ENCODE measurements around the gene ADTRP.
A peak's percentile ranks its signal among the peaks of the same experiment; 100 is the strongest.

Gene ADTRP

GRCh38 chr6:11718031-11718430 is 60.6 kb downstream of the ADTRP start:
- H3K4me3 ChIP-seq (ENCODE audit: low read depth in 1 of 2, low read length in 2 of 2), result no peak overlapping the region
- no peaks in the 10 kb centered on the region for H3K9me3 ChIP-seq (ENCODE audit: control insufficient read depth in 1 of 2, low read length in 2 of 2)
- no peaks in the 10 kb centered on the region for H3K27me3 ChIP-seq (ENCODE audit: low read depth, low read length)
- no peak overlapping the region for H3K27ac ChIP-seq (ENCODE audit: low read length)
- H3K4me1 ChIP-seq (ENCODE audit: control insufficient read depth in 1 of 2, insufficient read depth in 2 of 2, low read length in 2 of 2), result no peaks in the 10 kb centered on the region
- H3K36me3 ChIP-seq (ENCODE audit: control insufficient read depth in 1 of 2, insufficient read depth in 2 of 2, low read length in 2 of 2), result no peaks in the 10 kb centered on the region

- no peaks in the 10 kb centered on the region for H3K36me3 ChIP-seq (ENCODE audit: control insufficient read depth in 1 of 2, insufficient read depth in 2 of 2, low read length in 2 of 2)
- H3K9me3 ChIP-seq (ENCODE audit: control insufficient read depth in 1 of 2, low read length in 2 of 2), result no peaks in the 10 kb centered on the region
- no peak overlapping the region for H3K4me3 ChIP-seq (ENCODE audit: low read depth in 1 of 2, low read length in 2 of 2)
- H3K4me1 ChIP-seq (ENCODE audit: control insufficient read depth in 1 of 2, insufficient read depth in 2 of 2, low read length in 2 of 2), result peaks cover 4 to 12% of the 10 kb centered on the region in 2 donors
- no peak overlapping the region for H3K27ac ChIP-seq (ENCODE audit: low read length)
- no peaks in the 10 kb centered on the region for H3K27me3 ChIP-seq (ENCODE audit: low read depth, low read length)
These were observed 63.8 kb downstream of the ADTRP start for GRCh38 chr6:11714798-11715285.

- no peak overlapping the region for H3K4me3 ChIP-seq (ENCODE audit: low read depth in 1 of 2, low read length in 2 of 2)
- no peaks in the 10 kb centered on the region for H3K36me3 ChIP-seq (ENCODE audit: control insufficient read depth in 1 of 2, insufficient read depth in 2 of 2, low read length in 2 of 2)
- peaks cover 4 to 12% of the 10 kb centered on the region in 2 donors for H3K4me1 ChIP-seq (ENCODE audit: control insufficient read depth in 1 of 2, insufficient read depth in 2 of 2, low read length in 2 of 2)
- no peak overlapping the region for H3K27ac ChIP-seq (ENCODE audit: low read length)
- no peaks in the 10 kb centered on the region for H3K9me3 ChIP-seq (ENCODE audit: control insufficient read depth in 1 of 2, low read length in 2 of 2)
- no peaks in the 10 kb centered on the region for H3K27me3 ChIP-seq (ENCODE audit: low read depth, low read length)
These were observed 64.3 kb downstream of the ADTRP start for GRCh38 chr6:11714116-11714797.

GRCh38 chr6:11712760-11713159 is 65.8 kb downstream of the ADTRP start:
- no peak overlapping the region for H3K4me3 ChIP-seq (ENCODE audit: low read depth in 1 of 2, low read length in 2 of 2)
- no peaks in the 10 kb centered on the region for H3K9me3 ChIP-seq (ENCODE audit: control insufficient read depth in 1 of 2, low read length in 2 of 2)
- H3K4me1 ChIP-seq (ENCODE audit: control insufficient read depth in 1 of 2, insufficient read depth in 2 of 2, low read length in 2 of 2), result peaks cover 4 to 12% of the 10 kb centered on the region in 2 donors
- no peaks in the 10 kb centered on the region for H3K36me3 ChIP-seq (ENCODE audit: control insufficient read depth in 1 of 2, insufficient read depth in 2 of 2, low read length in 2 of 2)
- H3K27me3 ChIP-seq (ENCODE audit: low read depth, low read length), result no peaks in the 10 kb centered on the region
- peak overlapping the region; percentile 6 for H3K27ac ChIP-seq (ENCODE audit: low read length)

- Histone ChIP-seq H3K27me3 (ENCODE audit: low read depth, low read length) (no peaks in the 10 kb centered on the region), H3K9me3 (ENCODE audit: control insufficient read depth in 1 of 2, low read length in 2 of 2) (no peaks in the 10 kb centered on the region), H3K36me3 (ENCODE audit: control insufficient read depth in 1 of 2, insufficient read depth in 2 of 2, low read length in 2 of 2) (no peaks in the 10 kb centered on the region), H3K4me1 (ENCODE audit: control insufficient read depth in 1 of 2, insufficient read depth in 2 of 2, low read length in 2 of 2) (peaks cover 4 to 12% of the 10 kb centered on the region in 2 donors), H3K27ac (ENCODE audit: low read length) (no peak overlapping the region), H3K4me3 (ENCODE audit: low read depth in 1 of 2, low read length in 2 of 2) (no peak overlapping the region)
These were observed 66.5 kb downstream of the ADTRP start for GRCh38 chr6:11711984-11712711.

GRCh38 chr6:11711003-11711983 is 67.3 kb downstream of the ADTRP start:
- Histone ChIP-seq H3K4me3 (ENCODE audit: low read depth in 1 of 2, low read length in 2 of 2) (peak overlapping the region in 1 of 2 donors; percentile 7), H3K9me3 (ENCODE audit: control insufficient read depth in 1 of 2, low read length in 2 of 2) (no peaks in the 10 kb centered on the region), H3K36me3 (ENCODE audit: control insufficient read depth in 1 of 2, insufficient read depth in 2 of 2, low read length in 2 of 2) (no peaks in the 10 kb centered on the region), H3K27ac (ENCODE audit: low read length) (peak overlapping the region; percentile 31), H3K27me3 (ENCODE audit: low read depth, low read length) (no peaks in the 10 kb centered on the region), H3K4me1 (ENCODE audit: control insufficient read depth in 1 of 2, insufficient read depth in 2 of 2, low read length in 2 of 2) (peaks cover 4 to 12% of the 10 kb centered on the region in 2 donors)

- H3K9me3 ChIP-seq (ENCODE audit: control insufficient read depth in 1 of 2, low read length in 2 of 2), result no peaks in the 10 kb centered on the region
- no peak overlapping the region for H3K4me3 ChIP-seq (ENCODE audit: low read depth in 1 of 2, low read length in 2 of 2)
- H3K36me3 ChIP-seq (ENCODE audit: control insufficient read depth in 1 of 2, insufficient read depth in 2 of 2, low read length in 2 of 2), result no peaks in the 10 kb centered on the region
- H3K27me3 ChIP-seq (ENCODE audit: low read depth, low read length), result no peaks in the 10 kb centered on the region
- peaks cover 4 to 12% of the 10 kb centered on the region in 2 donors for H3K4me1 ChIP-seq (ENCODE audit: control insufficient read depth in 1 of 2, insufficient read depth in 2 of 2, low read length in 2 of 2)
- peak overlapping the region; percentile 31 for H3K27ac ChIP-seq (ENCODE audit: low read length)
These were observed 68.3 kb downstream of the ADTRP start for GRCh38 chr6:11710311-11710761.

GRCh38 chr6:11706171-11706570 is 72.4 kb downstream of the ADTRP start:
- Histone ChIP-seq H3K27me3 (ENCODE audit: low read depth, low read length) (no peaks in the 10 kb centered on the region), H3K4me3 (ENCODE audit: low read depth in 1 of 2, low read length in 2 of 2) (no peak overlapping the region), H3K27ac (ENCODE audit: low read length) (no peak overlapping the region), H3K36me3 (ENCODE audit: control insufficient read depth in 1 of 2, insufficient read depth in 2 of 2, low read length in 2 of 2) (no peaks in the 10 kb centered on the region), H3K4me1 (ENCODE audit: control insufficient read depth in 1 of 2, insufficient read depth in 2 of 2, low read length in 2 of 2) (peaks cover 4 to 11% of the 10 kb centered on the region in 2 donors), H3K9me3 (ENCODE audit: control insufficient read depth in 1 of 2, low read length in 2 of 2) (no peaks in the 10 kb centered on the region)

GRCh38 chr6:11705483-11705882 is 73.1 kb downstream of the ADTRP start:
- no peaks in the 10 kb centered on the region for H3K36me3 ChIP-seq (ENCODE audit: control insufficient read depth in 1 of 2, insufficient read depth in 2 of 2, low read length in 2 of 2)
- H3K27me3 ChIP-seq (ENCODE audit: low read depth, low read length), result no peaks in the 10 kb centered on the region
- H3K27ac ChIP-seq (ENCODE audit: low read length), result no peak overlapping the region
- H3K4me3 ChIP-seq (ENCODE audit: low read depth in 1 of 2, low read length in 2 of 2), result no peak overlapping the region
- H3K9me3 ChIP-seq (ENCODE audit: control insufficient read depth in 1 of 2, low read length in 2 of 2), result no peaks in the 10 kb centered on the region
- peaks cover 0 to 8% of the 10 kb centered on the region in 2 donors for H3K4me1 ChIP-seq (ENCODE audit: control insufficient read depth in 1 of 2, insufficient read depth in 2 of 2, low read length in 2 of 2)

GRCh38 chr6:11705069-11705468 is 73.5 kb downstream of the ADTRP start:
- Histone ChIP-seq H3K4me1 (ENCODE audit: control insufficient read depth in 1 of 2, insufficient read depth in 2 of 2, low read length in 2 of 2) (peaks cover 0 to 7% of the 10 kb centered on the region in 2 donors), H3K27ac (ENCODE audit: low read length) (no peak overlapping the region), H3K9me3 (ENCODE audit: control insufficient read depth in 1 of 2, low read length in 2 of 2) (no peaks in the 10 kb centered on the region), H3K36me3 (ENCODE audit: control insufficient read depth in 1 of 2, insufficient read depth in 2 of 2, low read length in 2 of 2) (no peaks in the 10 kb centered on the region), H3K27me3 (ENCODE audit: low read depth, low read length) (no peaks in the 10 kb centered on the region), H3K4me3 (ENCODE audit: low read depth in 1 of 2, low read length in 2 of 2) (no peak overlapping the region)

GRCh38 chr6:11703725-11704124 is 74.9 kb downstream of the ADTRP start:
- no peaks in the 10 kb centered on the region for H3K9me3 ChIP-seq (ENCODE audit: control insufficient read depth in 1 of 2, low read length in 2 of 2)
- H3K36me3 ChIP-seq (ENCODE audit: control insufficient read depth in 1 of 2, insufficient read depth in 2 of 2, low read length in 2 of 2), result no peaks in the 10 kb centered on the region
- no peaks in the 10 kb centered on the region for H3K27me3 ChIP-seq (ENCODE audit: low read depth, low read length)
- no peak overlapping the region for H3K27ac ChIP-seq (ENCODE audit: low read length)
- no peak overlapping the region for H3K4me3 ChIP-seq (ENCODE audit: low read depth in 1 of 2, low read length in 2 of 2)
- H3K4me1 ChIP-seq (ENCODE audit: control insufficient read depth in 1 of 2, insufficient read depth in 2 of 2, low read length in 2 of 2), result peaks cover 0 to 7% of the 10 kb centered on the region in 2 donors
